ENCODE results near the gene UQCRFS1.

DNA sequence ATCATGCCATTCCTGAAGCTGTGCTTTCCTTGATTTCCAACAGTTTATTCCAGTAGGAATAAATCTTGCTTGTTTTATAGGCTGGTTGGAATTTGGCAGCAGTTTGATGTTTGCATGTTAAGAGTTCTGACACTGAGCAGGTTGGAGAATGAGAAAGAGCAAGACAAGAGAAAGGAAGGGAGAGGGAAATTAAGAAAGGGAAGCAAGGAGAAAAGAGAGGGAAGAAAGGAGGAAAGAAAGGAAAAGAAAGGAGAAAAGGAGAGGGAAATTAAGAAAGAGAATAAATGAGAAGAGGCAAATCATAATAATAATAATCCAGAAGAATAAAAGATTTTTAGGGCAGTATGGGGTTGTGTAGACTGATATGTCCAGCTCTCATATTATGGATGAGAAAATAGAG, 28.4 kb upstream of the UQCRFS1 start:
- TF ChIP-seq POLR2A (IDR thresholded peaks at IDR 0.05) = no peak
- TF ChIP-seq, protein P1, sequence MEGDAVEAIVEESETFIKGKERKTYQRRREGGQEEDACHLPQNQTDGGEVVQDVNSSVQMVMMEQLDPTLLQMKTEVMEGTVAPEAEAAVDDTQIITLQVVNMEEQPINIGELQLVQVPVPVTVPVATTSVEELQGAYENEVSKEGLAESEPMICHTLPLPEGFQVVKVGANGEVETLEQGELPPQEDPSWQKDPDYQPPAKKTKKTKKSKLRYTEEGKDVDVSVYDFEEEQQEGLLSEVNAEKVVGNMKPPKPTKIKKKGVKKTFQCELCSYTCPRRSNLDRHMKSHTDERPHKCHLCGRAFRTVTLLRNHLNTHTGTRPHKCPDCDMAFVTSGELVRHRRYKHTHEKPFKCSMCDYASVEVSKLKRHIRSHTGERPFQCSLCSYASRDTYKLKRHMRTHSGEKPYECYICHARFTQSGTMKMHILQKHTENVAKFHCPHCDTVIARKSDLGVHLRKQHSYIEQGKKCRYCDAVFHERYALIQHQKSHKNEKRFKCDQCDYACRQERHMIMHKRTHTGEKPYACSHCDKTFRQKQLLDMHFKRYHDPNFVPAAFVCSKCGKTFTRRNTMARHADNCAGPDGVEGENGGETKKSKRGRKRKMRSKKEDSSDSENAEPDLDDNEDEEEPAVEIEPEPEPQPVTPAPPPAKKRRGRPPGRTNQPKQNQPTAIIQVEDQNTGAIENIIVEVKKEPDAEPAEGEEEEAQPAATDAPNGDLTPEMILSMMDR (IDR thresholded peaks at IDR 0.05) = no peak

All from prostate gland (tissue), 2 donors.